Lung (tissue), 12 donors: ENCODE results near the gene EPB41L5. TPM values are rescaled to one million over a fixed set of nuclear protein-coding genes. Genes with fewer than 3 reads are reported as not detected.
"Not testable (repeated sequence)": the region's sequence is repeated elsewhere in the genome, so short reads cannot be mapped to it uniquely, and the experiment has no call there.

ENCODE experiments used
- ATAC-seq: fragments of 200-7000 bp; cut with Tn5 transposase; one replicate; pipeline ENCODE4 v1.9.1; 2020; ENCODE audit warnings: moderate number of reproducible peaks; ENCODE audit not compliant: insufficient read depth, low FRiP score
- DNase-seq, 3 donors: peaks; one replicate each; pipeline ENCODE4 v3.0.0-alpha.2; 2013 to 2017
- H3K27ac ChIP-seq, 2 donors: one replicate each; pipeline ENCODE4 v1.5.1; 2013; ENCODE audit warnings: mild to moderate bottlenecking in 2 of 2, moderate library complexity in 2 of 2, control low read depth in 1 of 2, inconsistent platforms in 1 of 2, low read depth in 1 of 2, low read length in 1 of 2
- H3K27me3 ChIP-seq, 3 donors: one replicate each; pipeline ENCODE4 v1.5.1; 2013; ENCODE audit warnings: low read length in 2 of 3; ENCODE audit not compliant: control insufficient read depth in 3 of 3, insufficient read depth in 3 of 3
- H3K36me3 ChIP-seq, 4 donors: one replicate each; pipeline ENCODE4 v1.5.1; 2013; ENCODE audit warnings: low read length in 4 of 4, mild to moderate bottlenecking in 1 of 4, moderate library complexity in 1 of 4; ENCODE audit not compliant: control insufficient read depth in 4 of 4, insufficient read depth in 4 of 4
- H3K4me1 ChIP-seq, 5 donors: one replicate each; pipeline ENCODE4 v1.5.1; 2013; ENCODE audit warnings: low read length in 5 of 5, mild to moderate bottlenecking in 2 of 5, moderate library complexity in 1 of 5; ENCODE audit not compliant: control insufficient read depth in 5 of 5, insufficient read depth in 5 of 5
- H3K4me3 ChIP-seq: one replicate; pipeline ENCODE4 v1.5.1; 2013; ENCODE audit warnings: mild to moderate bottlenecking, control low read depth, moderate library complexity
- H3K9ac ChIP-seq, 2 donors: one replicate each; pipeline ENCODE4 v1.5.1; 2013; ENCODE audit warnings: low read length in 2 of 2, control low read depth in 1 of 2; ENCODE audit not compliant: insufficient read depth in 1 of 2
- H3K9me3 ChIP-seq, 4 donors: one replicate each; pipeline ENCODE4 v1.5.1; 2013; ENCODE audit warnings: low read length in 3 of 4, mild to moderate bottlenecking in 1 of 4, moderate library complexity in 1 of 4; ENCODE audit not compliant: control insufficient read depth in 4 of 4, insufficient read depth in 3 of 4
- WGBS, 2 donors: extraction: QIAGEN DNeasy Blood & Tissue Kit; methylation state at CpG; one replicate each; pipeline ENCODE4 v1.1.7; 2013; 5-methylcytosine and 5-hydroxymethylcytosine counted together
- polyA plus RNA-seq, 2 donors: library from polyadenylated mRNA; stranded (reverse); fragments of 200-250 nt; gene quantifications; one replicate each; pipeline ENCODE4 v1.2.1, GENCODE V29; 2013
- total RNA-seq, 2 donors: library from RNA; depleted of rRNA in 1 of 2; stranded (reverse); fragments of >200 nt in 1 of 2; gene quantifications; one replicate each; pipeline ENCODE4 v1.2.1, GENCODE V29; 2014 to 2021
- TF ChIP-seq, protein P1 (sequence below): IDR thresholded peaks from 2 replicates; pipeline ENCODE4 v1.5.1; 2012; ENCODE audit warnings: mild to moderate bottlenecking; ENCODE audit errors: control extremely low read depth, extremely low read depth
- donor health status: control.
- donor health status: control.
- donor health status: Bipolar disorder and iron deficiency.
- donor health status: healthy.
- donor health status: DM: yes; HTN: yes; CAD: no.

Gene EPB41L5
- total and polyA plus RNA-seq, 4 donors = 14.7 to 101 (median 31.3) TPM

DNA sequence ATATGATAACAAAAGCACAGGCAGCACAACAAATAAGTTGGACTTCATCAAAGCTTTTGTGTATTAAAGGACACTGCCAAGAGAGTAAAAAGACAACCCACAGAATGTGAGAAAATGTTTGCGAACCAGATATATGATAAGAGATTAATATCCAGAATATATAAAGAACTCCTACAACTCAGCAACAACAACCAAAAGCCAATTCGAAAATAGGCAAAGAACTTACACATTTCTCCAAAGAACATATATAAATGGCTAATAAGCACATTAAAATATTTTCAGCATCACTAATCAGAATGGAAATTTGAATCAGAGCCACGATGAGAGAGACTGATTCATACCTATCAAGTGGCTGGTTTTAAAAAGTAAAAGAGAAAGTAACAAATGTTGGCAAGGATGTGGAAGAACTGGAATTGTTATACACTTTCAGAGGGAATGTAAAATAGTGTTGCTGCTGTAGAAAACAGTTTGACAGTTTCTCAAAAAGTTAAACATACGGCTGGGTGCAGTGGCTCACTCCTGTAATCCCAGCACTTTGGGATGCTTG lies 25.2 kb downstream of the EPB41L5 start:
- Histone ChIP-seq H3K9me3 (peaks cover 0 to 2% (median 0%) of the 10 kb centered on the region in 4 donors), H3K4me3 (no peak overlapping the region), H3K27ac (no peak overlapping the region), H3K4me1 (peaks cover 0 to 12% (median 0%) of the 10 kb centered on the region in 5 donors), H3K27me3 (no peaks in the 10 kb centered on the region), H3K9ac (no peak overlapping the region), H3K36me3 (peaks cover 0 to 2% (median 0%) of the 10 kb centered on the region in 4 donors)
- 71 to 82% methylated on average over 4 of the region's 4 CpGs for WGBS, 2 donors
- ATAC-seq (no peak), DNase-seq (no peak)
- TF ChIP-seq, protein P1, sequence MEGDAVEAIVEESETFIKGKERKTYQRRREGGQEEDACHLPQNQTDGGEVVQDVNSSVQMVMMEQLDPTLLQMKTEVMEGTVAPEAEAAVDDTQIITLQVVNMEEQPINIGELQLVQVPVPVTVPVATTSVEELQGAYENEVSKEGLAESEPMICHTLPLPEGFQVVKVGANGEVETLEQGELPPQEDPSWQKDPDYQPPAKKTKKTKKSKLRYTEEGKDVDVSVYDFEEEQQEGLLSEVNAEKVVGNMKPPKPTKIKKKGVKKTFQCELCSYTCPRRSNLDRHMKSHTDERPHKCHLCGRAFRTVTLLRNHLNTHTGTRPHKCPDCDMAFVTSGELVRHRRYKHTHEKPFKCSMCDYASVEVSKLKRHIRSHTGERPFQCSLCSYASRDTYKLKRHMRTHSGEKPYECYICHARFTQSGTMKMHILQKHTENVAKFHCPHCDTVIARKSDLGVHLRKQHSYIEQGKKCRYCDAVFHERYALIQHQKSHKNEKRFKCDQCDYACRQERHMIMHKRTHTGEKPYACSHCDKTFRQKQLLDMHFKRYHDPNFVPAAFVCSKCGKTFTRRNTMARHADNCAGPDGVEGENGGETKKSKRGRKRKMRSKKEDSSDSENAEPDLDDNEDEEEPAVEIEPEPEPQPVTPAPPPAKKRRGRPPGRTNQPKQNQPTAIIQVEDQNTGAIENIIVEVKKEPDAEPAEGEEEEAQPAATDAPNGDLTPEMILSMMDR = no peak

DNA sequence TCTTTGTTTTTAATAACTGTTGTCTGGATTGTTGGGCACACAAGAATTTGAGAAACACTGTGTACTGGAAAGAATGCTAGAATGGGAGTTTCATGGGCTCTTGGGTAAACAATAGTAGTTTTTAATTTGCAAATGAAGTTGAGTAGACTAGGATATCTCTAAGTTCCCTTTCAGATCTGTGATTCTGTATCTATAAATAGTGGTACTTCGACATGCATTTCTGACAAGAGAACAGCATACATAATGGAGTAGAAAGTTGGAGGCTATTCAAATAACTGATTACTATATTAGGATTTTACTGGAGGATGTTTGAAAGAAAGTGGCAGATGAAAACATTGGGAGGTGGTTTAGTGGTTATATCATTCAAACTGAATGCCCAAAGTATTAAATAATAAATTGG lies 29.5 kb downstream of the EPB41L5 start:
- ATAC-seq (no peak), DNase-seq (no peak)
- 28 to 47% methylated on average over 1 of the region's 1 CpG for WGBS, 2 donors
- peaks cover 0 to 2% (median 0%) of the 10 kb centered on the region in 4 donors for H3K9me3 ChIP-seq
- peak overlapping the region in 1 of 2 donors; percentile 23 for H3K9ac ChIP-seq
- no peaks in the 10 kb centered on the region for H3K27me3 ChIP-seq
- H3K36me3 ChIP-seq = peaks cover 0 to 14% (median 6%) of the 10 kb centered on the region in 4 donors
- no peak overlapping the region for H3K4me3 ChIP-seq
- H3K27ac ChIP-seq = no peak overlapping the region
- TF ChIP-seq, protein P1 = no peak
- peaks cover 0 to 10% (median 0%) of the 10 kb centered on the region in 5 donors for H3K4me1 ChIP-seq

DNA sequence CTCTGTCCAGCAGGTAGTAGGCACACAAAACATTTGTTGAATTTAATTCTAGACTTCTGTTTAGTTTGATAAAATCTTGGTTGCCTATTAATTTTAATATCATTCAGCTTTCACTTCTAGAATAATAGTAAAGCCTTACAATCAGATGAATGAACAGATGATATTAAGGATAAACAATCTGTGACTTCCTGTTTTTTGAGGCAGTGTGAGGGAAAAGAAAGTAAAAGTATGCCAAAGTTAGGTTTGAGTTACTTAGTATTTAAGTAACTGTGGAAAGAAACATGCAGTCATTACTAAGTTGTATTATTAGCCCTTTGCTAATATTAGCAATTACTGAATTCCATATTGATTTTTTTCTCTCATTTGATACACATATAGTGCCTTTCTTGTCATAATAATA lies 31.5 kb downstream of the EPB41L5 start:
- Histone ChIP-seq H3K9me3 (no peaks in the 10 kb centered on the region), H3K27ac (no peak overlapping the region), H3K27me3 (no peaks in the 10 kb centered on the region), H3K4me3 (no peak overlapping the region), H3K36me3 (peaks cover 0 to 14% (median 6%) of the 10 kb centered on the region in 4 donors), H3K4me1 (peaks cover 0 to 10% (median 0%) of the 10 kb centered on the region in 5 donors), H3K9ac (no peak overlapping the region)
- DNase-seq (no peak), ATAC-seq (no peak)
- TF ChIP-seq, protein P1 = no peak

DNA sequence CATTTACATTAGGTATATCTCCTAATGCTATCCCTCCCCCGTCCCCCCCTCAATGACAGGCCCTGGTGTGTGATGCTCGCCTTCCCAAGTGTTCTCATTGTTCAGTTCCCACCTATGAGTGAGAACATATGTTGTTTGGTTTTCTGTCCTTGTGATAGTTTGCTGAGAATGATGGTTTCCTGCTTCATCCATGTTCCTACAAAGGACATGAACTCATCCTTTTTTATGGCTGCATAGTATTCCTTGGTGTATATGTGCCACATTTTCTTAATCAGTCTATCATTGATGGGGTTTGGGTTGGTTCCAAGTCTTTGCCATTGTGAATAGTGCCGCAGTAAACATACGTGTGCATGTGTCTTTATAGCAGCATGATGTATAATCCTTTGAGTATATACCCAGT lies 32.9 kb downstream of the EPB41L5 start:
- H3K27ac ChIP-seq, DNase-seq, H3K9me3 ChIP-seq, ATAC-seq, H3K9ac ChIP-seq, H3K27me3 ChIP-seq, H3K4me1 ChIP-seq, H3K4me3 ChIP-seq: not testable (repeated sequence)
- WGBS, 2 donors = 96 to 99% methylated on average over 4 of the region's 4 CpGs
- peaks cover 0 to 14% (median 6%) of the 10 kb centered on the region in 4 donors for H3K36me3 ChIP-seq

DNA sequence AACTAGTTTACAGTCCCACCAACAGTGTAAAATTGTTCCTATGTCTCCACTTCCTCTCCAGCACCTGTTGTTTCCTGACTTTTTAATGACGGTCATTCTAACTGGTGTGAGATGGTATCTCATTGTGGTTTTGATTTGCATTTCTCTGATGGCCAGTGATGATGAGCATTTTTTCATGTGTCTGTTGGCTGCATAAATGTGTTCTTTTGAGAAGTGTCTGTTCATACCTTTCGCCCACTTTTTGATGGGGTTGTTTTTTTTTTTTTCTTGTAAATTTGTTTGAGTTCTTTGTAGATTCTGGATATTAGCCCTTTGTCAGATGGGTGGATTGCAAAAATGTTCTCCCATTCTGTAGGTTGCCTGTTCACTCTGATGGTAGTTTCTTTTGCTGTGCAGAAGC lies 33.4 kb downstream of the EPB41L5 start:
- H3K27me3 ChIP-seq, DNase-seq, H3K9ac ChIP-seq, H3K27ac ChIP-seq, H3K4me1 ChIP-seq, H3K9me3 ChIP-seq, H3K4me3 ChIP-seq, ATAC-seq: not testable (repeated sequence)
- WGBS, 2 donors = 91 to 94% methylated on average over 2 of the region's 2 CpGs
- peaks cover 0 to 14% (median 6%) of the 10 kb centered on the region in 4 donors for H3K36me3 ChIP-seq
